ENCODE results near the gene PRDM16. TPM values are rescaled to one million over a fixed set of nuclear protein-coding genes. Genes with fewer than 3 reads are reported as not detected.

Gene PRDM16
- total RNA-seq, 1 experiment from 2014 or later = not detected

GRCh38 chr1:3472906-3473305 is 403.9 kb downstream of the PRDM16 start:
- Mint-ChIP-seq H3K27me3 (ENCODE audit: insufficient read depth, unreplicated experiment) (no peaks in the 10 kb centered on the region), H3K9me3 (ENCODE audit: unreplicated experiment) (no peaks in the 10 kb centered on the region)
- CTCF ChIA-PET = interaction anchor here (0.6 to 4.0 kb wide), 9 partner anchors 8 to 274 kb away, joined by 3 to 53 read pairs (median 4); no protein-coding TSS in a partner anchor

GRCh38 chr1:3473381-3473844 is 404.4 kb downstream of the PRDM16 start:
- no TSS peak for BruUV-seq (replicated peaks)
- TF ChIP-seq CTCF (IDR thresholded peaks at IDR 0.05; ENCODE audit: unreplicated experiment) = no peak
- peak overlapping the region; percentile 44 for H3K27ac Mint-ChIP-seq (ENCODE audit: low read depth, unreplicated experiment)
- H3K36me3 Mint-ChIP-seq (ENCODE audit: insufficient read depth, unreplicated experiment) = peaks cover 4% of the 10 kb centered on the region
- peaks cover 22% of the 10 kb centered on the region for H3K4me1 Mint-ChIP-seq (ENCODE audit: insufficient read depth, unreplicated experiment)
- H3K4me3 Mint-ChIP-seq (ENCODE audit: unreplicated experiment) = peak overlapping the region; percentile 62
- ChIA-PET CTCF (interaction anchor here (0.6 to 4.0 kb wide), 7 partner anchors 9 to 147 kb away, joined by 3 to 53 read pairs (median 3); no protein-coding TSS in a partner anchor), POLR2A (interaction anchor here (0.7 to 1.5 kb wide), 7 partner anchors 8 to 916 kb away, joined by 3 to 17 read pairs (median 3); no protein-coding TSS in a partner anchor)
- no peaks in the 10 kb centered on the region for H3K9me3 Mint-ChIP-seq (ENCODE audit: unreplicated experiment)
- H3K27me3 Mint-ChIP-seq (ENCODE audit: insufficient read depth, unreplicated experiment) = no peaks in the 10 kb centered on the region
- intact Hi-C loops (cut with micrococcal nuclease) = no loop called here
- peak; percentile 96 for DNase-seq (ENCODE audit: unreplicated experiment)

More at GRCh38 chr1:3472906-3473305, 403.9 kb downstream of the PRDM16 start:
- POLR2A ChIA-PET = interaction anchor here (0.7 to 1.5 kb wide), 6 partner anchors 9 to 915 kb away, joined by 3 to 17 read pairs (median 3); no protein-coding TSS in a partner anchor
- no peak for DNase-seq (ENCODE audit: unreplicated experiment)
- H3K4me3 Mint-ChIP-seq (ENCODE audit: unreplicated experiment) = peak overlapping the region; percentile 62
- no peaks in the 10 kb centered on the region for H3K36me3 Mint-ChIP-seq (ENCODE audit: insufficient read depth, unreplicated experiment)
- H3K27ac Mint-ChIP-seq (ENCODE audit: low read depth, unreplicated experiment) = peak overlapping the region; percentile 44
- H3K4me1 Mint-ChIP-seq (ENCODE audit: insufficient read depth, unreplicated experiment) = peaks cover 22% of the 10 kb centered on the region
- no TSS peak for BruUV-seq (replicated peaks)
- intact Hi-C loops (cut with micrococcal nuclease) = loop anchor here (1.0 kb wide), 1 partner anchor 20 kb away; no protein-coding TSS in a partner anchor
- no peak for TF ChIP-seq CTCF (IDR thresholded peaks at IDR 0.05; ENCODE audit: unreplicated experiment)

GRCh38 chr1:3474016-3474415 is 405.0 kb downstream of the PRDM16 start:
- H3K36me3 Mint-ChIP-seq (ENCODE audit: insufficient read depth, unreplicated experiment) = peaks cover 6% of the 10 kb centered on the region
- no peak for TF ChIP-seq CTCF (IDR thresholded peaks at IDR 0.05; ENCODE audit: unreplicated experiment)
- DNase-seq (ENCODE audit: unreplicated experiment) = no peak
- intact Hi-C loops (cut with micrococcal nuclease) = no loop called here
- CTCF ChIA-PET = interaction anchor here (0.6 to 4.0 kb wide), 7 partner anchors 8 to 147 kb away, joined by 3 to 53 read pairs (median 3); no protein-coding TSS in a partner anchor
- H3K4me3 Mint-ChIP-seq (ENCODE audit: unreplicated experiment) = peak overlapping the region; percentile 62
- no peak overlapping the region for H3K27ac Mint-ChIP-seq (ENCODE audit: low read depth, unreplicated experiment)
- H3K27me3 Mint-ChIP-seq (ENCODE audit: insufficient read depth, unreplicated experiment) = no peaks in the 10 kb centered on the region
- H3K9me3 Mint-ChIP-seq (ENCODE audit: unreplicated experiment) = no peaks in the 10 kb centered on the region
- no TSS peak for BruUV-seq (replicated peaks)
- POLR2A ChIA-PET = interaction anchor here (1.0 to 1.5 kb wide), 4 partner anchors 8 to 888 kb away, joined by 3 to 17 read pairs (median 10); no protein-coding TSS in a partner anchor
- peaks cover 22% of the 10 kb centered on the region for H3K4me1 Mint-ChIP-seq (ENCODE audit: insufficient read depth, unreplicated experiment)

GRCh38 chr1:3474421-3474820 is 405.4 kb downstream of the PRDM16 start:
- POLR2A ChIA-PET = interaction anchor here (1.0 kb wide), 1 partner anchor 888 kb away, joined by 6 read pairs; no protein-coding TSS in a partner anchor
- CTCF ChIA-PET = interaction anchor here (1.0 to 4.0 kb wide), 5 partner anchors 8 to 146 kb away, joined by 3 to 53 read pairs (median 4); no protein-coding TSS in a partner anchor
- BruUV-seq (replicated peaks) = no TSS peak
- Mint-ChIP-seq H3K27me3 (ENCODE audit: insufficient read depth, unreplicated experiment) (no peaks in the 10 kb centered on the region), H3K4me3 (ENCODE audit: unreplicated experiment) (no peak overlapping the region), H3K9me3 (ENCODE audit: unreplicated experiment) (no peaks in the 10 kb centered on the region), H3K36me3 (ENCODE audit: insufficient read depth, unreplicated experiment) (peaks cover 6% of the 10 kb centered on the region), H3K4me1 (ENCODE audit: insufficient read depth, unreplicated experiment) (peaks cover 22% of the 10 kb centered on the region), H3K27ac (ENCODE audit: low read depth, unreplicated experiment) (no peak overlapping the region)
- no peak for DNase-seq (ENCODE audit: unreplicated experiment)
- intact Hi-C loops (cut with micrococcal nuclease) = no loop called here
- TF ChIP-seq CTCF (IDR thresholded peaks at IDR 0.05; ENCODE audit: unreplicated experiment) = no peak

Measured in MCF 10A (cell line).